Stimulated activated CD4-positive, alpha-beta T cell treated with anti-CD3 and anti-CD28 coated beads, TNF-alpha, amount 100 ng/mL, for 48 hours (primary cell): ENCODE data around the gene NTM.
"Not testable (repeated sequence)": the region's sequence is repeated elsewhere in the genome, so short reads cannot be mapped to it uniquely, and the experiment has no call there.

Source experiments
- DNase-seq, 3 donors: peaks; one replicate each; pipeline ENCODE4 v3.0.0-alpha.2; 2020; ENCODE audit warnings: low read depth in 3 of 3

NTM gene

DNA sequence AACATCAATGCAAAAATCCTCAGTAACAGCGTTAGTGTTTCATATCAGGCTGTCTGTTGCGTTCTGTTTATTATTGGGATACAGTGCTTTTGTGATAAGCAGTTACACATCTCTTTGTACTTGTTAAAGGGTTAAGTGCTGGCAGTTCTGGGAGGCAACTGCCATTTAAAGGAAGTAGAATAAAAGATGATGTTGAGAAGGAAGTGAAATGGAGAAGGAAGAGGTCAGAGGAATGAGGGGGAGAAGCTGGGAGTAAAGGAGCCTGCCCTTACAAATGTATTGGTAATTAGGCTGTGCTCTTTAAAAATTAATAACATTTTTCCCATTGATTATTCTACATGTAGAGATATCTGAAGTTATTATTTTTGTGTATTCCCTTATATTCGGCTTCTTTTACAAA is 674.7 kb downstream of the NTM start:
- DNase-seq = no peak

DNA sequence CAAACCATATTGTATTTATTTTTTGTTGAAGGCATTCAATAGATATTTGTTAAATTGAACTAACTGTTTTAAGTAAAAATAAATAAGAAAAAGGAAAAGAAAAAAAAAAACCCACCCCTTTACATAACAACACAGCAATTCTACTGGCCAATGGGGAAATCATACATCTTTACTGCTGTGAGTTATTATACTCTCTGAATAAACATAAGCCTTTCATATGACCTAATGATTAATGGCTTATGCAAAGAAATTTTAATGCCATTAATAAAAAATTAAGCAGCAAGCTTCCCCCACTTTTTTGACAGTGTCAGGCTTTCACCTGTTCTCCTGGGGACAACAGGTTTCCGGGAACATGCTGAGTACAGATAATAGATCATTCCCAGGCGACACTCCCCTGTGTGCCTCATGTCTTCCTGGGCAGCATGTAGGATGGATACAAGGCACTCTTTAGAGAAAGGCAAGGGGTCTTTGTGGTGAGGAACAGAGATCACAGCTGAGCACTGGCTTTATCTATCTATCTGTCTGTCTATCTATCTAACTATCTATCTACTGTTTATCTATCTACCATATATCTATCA is 676.0 kb downstream of the NTM start:
- no peak for DNase-seq

DNA sequence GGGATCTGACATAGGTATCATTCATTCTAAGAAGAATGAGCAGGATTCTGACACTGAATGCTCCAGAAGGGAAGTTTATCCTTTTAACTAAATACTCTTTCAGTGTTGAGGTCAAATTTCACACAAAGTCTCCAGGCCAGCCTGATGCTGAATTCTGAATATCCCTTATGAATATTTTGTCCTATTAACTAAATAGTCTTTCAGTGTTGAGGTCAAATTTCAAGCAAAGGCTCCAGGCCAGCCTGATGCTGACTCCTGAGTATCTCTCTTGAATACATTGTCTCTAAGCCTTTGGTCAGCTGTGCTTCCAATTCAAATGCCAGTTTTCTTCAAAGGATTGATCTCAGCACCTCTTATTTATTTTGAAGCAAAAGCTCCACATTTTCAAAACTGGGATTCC is 676.8 kb downstream of the NTM start:
- no peak for DNase-seq

DNA sequence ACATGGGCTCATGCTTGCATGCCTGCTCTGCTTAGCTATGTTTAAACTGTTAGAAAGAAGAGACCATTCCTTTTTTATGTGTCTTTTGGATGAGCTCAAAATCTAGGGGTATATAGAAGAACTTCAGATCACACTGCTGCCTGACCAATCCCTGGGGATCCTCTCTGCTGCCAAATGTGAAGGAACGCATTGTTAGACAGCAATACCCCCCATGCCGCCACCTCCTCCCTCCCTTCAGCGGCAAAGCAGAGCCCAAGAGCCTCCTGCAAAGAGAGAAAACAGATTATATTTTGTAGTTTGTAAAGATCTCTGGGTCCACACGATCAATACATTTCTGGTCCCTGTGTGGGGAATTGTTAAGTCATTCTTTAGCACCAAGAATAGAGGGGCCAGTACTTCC is 677.6 kb downstream of the NTM start:
- DNase-seq = no peak

DNA sequence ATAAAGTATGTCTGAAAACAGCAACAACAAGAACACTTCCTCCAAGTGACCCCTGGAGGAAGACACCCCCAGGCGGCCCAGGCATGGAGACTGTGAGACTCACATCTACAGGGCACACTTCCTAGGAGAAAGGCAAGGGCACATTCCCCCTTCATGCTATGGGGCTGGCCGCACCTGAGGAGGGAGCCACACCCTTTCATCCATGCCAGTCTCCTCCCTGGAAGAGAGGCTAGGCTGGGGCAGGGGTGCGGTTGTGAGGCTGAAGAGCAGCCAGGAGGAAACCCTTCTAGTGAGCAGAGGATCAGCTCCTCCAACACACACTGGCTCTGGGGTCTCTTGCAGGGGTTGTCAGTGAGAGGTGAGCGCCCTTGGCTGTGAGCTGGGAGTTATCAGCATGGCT is 678.8 kb downstream of the NTM start:
- no peak for DNase-seq

DNA sequence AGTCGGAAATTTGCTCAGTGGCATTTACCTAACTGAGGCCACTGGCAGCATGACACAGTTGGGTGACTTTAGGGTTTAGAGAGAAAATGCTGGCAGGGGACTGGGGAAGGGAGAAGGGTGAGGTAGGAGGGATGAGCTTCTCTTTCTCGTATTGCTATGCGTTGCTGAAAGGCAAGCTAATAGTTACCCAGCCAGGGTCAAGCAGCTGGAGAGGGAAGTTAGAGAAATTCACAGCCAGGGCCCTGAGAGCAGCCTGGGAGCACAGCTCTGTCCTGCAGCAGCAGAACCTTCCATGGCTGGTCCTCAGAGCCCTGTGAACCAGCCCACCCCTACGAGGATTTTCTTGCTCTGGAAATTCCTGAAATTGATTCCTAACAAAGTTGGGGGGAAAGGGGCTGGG is 679.6 kb downstream of the NTM start:
- no peak for DNase-seq

DNA sequence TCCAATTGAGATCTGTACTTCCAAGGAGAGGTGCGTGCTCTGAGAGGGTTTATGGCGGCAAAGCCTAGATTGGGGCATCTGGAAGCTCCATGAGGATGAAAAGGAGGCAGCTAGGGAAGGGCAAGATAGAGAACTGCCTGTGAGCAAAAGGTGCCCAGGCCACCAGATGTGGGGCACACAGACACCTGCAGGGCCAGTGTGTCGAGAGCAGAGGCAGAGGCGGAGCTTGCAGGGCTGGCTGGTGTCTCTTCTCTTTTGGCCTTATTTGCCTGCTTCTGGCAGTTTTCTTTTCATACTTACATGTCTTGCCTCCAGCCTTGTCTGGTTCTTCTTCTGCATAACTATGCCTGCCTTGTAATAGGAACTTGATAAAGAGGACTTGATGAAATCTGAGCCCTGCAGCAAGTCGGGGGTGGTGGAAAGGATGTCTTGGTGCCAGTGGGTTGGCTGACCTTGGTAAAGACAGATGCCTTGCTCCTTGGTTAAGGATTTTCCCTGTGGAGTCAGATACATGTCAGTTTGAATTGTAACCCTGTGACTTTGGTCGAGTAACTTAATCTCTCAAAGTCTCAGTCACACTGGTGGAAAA is 680.3 kb downstream of the NTM start:
- DNase-seq = no peak

DNA sequence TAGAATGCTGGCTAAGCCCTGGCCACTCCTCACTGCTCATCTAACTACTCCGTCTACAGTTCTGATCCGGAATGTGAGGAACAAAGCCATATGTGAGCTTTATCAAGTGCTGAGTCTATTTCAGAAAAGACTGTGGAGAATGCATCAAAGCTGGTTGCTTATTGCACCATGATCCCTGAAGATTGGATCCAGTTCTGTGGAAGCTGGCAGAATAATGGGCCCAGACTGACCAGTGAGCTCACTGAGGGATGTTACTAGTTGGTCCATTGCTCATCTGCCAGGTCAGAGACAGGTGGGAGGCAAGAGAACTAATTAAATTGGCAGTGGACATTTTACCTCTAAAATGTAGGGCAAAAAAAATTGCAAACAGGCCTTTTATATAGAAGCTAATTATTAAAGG is 681.3 kb downstream of the NTM start:
- DNase-seq = no peak

DNA sequence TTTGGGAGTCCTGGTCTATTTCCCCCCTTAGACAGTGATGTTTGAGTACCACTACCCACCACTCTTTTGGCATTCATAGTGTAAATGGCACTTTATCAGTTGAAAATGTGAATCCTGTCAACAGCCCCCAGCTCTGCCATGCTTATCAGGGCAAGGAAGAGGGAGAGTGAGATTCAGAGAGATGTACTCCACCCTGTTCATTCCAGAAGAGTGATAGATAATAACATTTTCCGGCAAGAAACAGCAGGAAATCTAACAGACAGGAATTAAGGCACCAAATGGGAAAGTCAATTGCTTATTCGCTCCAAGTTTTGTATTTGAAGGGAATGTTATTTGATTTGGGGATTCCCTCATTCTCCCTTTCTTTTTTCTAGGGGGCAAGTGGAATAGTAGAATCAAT is 681.9 kb downstream of the NTM start:
- DNase-seq = no peak

DNA sequence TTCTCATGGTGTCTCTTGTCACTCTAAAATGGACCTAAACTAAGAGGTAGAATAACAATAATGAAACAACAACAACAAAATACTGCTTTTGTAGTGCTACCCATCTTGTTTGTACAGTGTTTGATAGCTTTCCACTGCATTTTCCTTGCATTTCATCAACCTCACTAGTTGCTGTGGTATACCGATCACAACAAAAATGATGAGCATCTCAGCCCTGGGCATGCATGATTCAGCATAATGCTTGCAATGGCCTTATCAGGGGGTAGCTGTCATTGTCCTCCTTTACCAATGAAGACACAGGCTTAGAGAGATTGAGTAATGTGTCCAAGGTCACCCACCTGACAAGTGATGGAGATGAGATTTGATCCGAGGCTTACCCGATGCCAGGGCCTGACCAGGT is 682.5 kb downstream of the NTM start:
- no peak for DNase-seq

DNA sequence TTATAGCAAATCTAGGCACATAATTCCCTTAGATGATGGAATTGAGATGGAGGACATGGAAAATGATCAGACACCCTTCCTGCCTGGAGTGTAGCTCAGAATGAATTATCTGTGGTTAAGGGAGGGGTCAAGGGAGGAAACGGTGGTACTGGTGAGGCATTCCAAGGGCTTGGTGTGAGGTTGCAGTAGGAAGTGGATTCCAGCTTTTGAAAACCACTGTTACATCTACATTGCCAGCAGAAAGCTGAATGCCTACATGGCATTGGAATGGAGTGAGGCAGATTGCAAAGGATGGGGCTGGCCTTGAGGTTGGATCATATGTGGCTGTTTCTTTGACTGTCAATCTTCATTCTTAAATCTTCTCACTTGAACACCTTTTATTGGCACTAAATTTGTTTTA is 684.4 kb downstream of the NTM start:
- no peak for DNase-seq

DNA sequence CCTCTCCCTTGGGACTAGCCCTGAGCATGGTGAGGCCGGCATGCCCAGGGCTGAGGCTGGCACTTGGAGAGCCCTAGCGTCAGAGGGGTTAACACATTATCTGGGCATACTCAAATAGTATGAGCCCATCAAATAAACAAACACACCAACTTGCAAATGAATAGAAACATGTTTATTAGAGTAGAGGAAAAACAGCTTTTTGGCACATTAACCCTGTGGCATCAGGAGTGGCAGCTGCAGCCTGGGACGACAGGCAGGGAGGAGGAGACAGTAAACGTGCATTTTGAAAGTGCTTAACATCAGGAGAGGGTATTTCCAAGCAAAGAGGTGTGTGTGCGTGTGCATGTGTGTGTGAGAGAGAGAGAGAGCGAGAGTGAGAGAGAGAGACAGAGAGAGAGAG is 684.9 kb downstream of the NTM start:
- no peak for DNase-seq

DNA sequence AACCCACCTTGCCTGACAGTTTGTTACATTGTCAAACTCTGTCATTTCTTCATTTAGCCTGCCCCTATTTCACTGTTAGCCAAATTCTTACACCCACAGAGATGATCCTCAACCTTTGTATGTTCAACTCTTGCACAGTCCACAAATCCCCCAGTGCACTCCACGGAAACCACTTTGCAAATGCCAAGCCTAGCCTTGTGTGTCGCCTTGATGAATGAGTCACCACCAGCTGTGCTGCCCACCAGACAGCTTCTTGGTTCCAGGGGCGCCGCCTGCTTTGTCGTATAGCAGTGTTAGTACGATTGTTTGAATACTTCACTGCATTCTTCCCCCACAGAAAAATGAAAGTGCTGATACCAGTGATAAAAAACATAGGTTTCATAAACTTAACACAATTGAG is 686.3 kb downstream of the NTM start:
- DNase-seq = no peak

DNA sequence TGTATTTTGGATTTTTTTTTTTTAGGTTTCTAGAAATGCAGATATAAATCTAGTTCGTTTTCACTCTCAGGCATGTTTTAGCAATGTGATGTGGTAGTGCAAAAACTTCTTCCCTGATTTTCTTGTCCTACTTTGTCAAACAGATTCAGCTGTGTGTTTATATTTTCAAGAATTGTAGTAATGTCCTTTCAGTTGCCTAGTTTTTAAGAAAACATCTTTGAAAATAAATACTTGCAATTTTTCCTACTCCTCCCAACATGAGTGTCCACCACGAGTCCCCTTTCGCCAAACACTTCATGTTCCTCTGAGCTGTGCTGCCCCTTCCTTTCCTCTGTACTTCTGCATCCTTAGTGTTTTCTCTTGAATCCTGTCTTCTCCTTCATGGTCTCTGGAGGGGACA is 686.9 kb downstream of the NTM start:
- no peak for DNase-seq

DNA sequence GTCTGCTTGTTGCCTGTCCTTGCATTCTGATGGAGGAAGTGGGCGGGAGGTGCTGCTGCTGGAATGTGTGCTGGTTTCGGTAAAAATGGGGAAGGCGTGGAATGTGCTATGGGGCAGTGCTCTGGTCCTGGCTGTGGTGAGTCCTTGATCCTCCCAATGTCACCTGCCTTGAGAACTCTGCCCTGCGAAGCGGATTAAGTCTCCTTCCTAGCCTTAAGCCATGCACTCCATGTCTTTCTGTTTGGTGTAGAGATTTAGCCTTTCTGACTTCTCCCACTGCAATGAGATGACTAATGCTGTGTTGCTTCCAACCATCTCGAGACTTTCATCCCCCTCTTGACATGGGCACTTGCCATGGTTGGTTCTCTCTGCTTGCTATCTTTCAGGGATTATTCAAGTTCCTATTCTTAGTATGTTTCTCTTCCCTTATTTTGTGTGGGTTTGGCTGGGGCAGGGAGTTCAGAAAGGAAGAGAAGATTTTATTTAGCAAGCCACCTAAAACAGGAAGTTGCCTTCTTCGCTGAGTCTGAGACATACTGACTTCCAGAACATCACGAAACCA is 687.9 kb downstream of the NTM start:
- DNase-seq = no peak

DNA sequence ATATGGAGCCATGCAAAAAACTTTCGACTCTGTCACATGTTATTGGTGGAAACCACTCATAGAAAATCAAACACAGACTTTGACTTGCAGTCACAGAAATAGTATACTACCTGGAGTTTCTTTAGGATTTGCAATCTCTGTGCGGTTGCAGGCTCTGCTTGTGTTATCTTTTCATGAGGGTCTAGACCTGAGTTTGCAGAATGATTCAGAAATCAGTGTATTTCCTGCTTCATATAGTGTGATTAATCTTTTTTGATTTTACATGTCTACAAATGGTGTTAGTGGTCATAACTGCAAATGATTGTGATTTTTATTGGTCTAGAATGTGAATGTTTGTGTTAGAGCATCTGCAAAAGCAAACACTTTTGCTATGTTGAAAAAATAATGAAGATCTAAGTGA is 690.2 kb downstream of the NTM start:
- no peak for DNase-seq

DNA sequence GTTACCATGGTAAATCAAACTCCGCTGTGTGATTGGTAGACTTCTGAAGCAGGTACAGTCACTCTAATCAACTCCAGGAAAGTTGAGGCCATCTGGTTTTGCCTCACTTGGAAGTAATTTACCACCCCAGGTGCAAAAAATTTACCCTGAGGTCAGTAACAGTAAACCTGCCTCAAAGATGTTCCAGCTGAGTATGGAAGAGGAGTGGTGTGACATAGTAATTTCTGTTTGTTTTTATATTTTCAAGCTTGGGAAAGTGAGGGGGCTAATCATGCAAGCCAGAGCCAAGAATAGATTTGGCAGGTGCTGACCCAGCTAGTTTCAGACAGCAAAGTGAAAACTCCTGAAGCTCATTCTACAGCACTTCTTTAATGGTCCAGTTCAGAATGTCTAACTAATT is 691.6 kb downstream of the NTM start:
- DNase-seq = no peak

DNA sequence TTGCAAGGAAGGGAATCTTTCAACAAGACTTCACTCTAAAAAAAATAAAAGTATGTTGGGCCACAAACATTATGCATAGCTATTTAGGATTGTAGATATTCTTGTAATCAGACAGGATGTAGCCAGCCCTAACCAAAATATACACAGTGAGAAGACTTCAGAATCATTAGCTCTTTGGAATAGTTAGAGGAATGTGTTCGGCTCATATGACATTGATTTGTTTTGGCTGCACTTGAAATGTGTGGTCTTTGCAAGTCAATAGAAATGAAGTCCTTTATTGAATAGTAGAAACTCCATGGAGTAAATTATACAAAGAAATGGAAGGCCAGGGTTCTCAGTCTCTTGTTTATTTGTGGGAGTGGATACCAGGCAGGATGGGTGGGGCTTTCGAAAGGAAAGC is 692.1 kb downstream of the NTM start:
- no peak for DNase-seq

DNA sequence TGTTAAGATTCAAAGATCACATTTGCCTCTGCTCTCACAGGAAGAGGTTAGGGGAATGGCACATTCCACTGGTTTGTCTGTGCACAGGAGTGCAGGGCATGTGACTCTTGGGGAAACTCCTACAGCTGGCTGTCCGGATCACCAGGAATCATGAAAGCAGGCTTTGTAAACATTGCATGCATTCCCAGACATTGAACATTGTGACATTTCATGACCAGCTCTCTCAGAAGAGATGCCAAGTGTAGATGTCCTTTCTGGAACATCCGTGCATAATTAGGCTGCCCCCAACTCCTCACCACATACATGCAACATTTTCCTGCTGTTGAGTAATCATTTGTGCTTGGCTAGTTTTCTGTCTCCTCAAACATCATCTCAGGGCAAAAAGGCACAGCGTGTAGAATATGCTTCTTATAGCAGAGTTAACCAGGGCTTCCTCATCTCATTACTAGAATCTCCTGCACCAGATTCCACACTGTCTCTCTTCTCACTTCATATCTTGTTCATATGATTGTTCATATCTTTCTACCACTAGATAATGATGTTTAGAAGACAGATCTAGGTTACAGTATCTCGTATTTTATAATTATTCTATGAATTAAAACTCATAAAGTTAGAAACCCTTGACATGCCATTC is 694.7 kb downstream of the NTM start:
- DNase-seq = no peak

DNA sequence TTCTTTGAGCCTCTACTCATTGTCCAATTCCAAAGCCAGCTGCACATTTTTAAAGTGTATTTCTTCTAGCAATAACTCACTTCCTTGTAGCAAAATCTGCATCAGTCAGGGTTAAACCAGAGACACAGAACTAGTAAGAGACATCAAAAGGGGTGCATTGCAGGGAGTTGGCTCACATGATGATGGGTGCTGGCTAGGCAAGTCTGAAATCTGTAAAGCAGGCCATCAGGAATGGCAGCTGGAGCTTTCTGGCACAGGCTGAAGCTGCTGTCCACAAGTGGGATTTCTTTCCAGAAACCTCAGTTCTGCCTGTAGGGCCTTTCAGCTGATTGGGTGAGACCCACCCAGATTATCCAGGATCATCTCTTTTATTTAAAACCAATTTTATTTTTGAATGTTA is 698.1 kb downstream of the NTM start:
- no peak for DNase-seq

DNA sequence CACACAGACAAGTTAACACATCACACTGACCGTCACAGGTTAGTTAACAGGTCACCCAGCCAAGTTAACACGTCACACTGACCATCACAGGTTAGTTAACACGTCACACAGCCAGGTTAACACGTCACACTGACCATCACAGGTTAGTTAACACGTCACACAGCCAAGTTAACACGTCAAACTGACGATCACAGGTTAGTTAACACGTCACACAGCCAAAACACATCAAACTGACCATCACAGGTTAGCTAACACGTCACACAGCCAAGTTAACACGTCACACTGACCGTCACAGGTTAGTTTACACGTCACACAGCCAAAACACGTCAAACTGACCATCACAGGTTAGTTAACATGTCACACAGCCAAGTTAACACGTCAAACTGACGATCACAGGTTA is 699.2 kb downstream of the NTM start:
- not testable (repeated sequence) for DNase-seq

DNA sequence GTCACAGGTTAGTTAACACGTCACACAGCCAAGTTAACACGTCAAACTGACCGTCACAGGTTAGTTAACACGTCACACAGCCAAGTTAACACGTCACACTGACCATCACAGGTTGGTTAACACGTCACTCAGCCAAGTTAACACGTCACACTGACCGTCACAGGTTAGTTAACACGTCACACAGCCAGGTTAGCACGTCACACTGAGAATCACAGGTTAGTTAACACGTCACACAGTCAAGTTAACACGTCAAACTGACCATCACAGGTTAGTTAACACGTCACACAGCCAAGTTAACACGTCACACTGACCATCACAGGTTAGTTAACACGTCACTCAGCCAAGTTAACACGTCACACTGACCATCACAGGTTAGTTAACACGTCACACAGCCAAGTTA is 700.5 kb downstream of the NTM start:
- DNase-seq = not testable (repeated sequence)

DNA sequence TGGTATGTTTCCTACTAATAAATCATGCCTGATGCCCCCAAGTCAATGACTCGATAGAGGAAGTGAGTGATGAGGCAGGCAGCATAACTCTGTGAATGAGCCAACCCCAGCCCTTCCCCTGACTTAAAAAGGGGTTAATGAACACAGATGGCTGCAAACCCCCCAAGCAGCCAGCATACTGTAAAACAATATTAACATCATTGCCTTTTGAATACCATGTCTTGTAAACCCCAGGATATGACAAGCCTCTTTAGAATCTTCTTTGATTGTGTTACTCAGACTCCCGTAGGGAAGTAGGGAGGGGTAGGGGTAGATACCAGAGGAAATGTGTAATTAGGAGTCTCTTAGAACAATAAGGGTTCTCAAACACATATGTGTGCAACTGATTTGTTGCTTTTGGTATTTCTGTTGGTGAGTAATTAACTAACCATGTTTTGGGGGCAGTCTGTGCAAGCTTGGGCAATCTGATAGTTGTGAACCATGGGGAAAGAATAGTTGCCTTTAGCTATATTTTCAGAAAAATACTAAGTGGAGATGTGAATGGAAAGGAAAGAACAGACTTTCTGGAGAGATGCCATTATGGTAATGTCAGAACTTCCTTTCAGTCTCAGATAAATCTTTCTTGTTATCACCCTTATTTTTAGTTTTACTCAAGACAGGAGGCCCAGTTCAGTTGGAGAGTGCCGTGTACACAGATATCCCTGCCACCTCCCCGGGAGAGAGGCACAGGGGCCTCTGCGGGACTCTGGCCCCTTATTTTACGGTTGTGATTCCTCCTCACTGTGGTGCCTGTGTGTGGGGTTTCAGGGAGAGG is 701.8 kb downstream of the NTM start:
- no peak for DNase-seq
